Kidney epithelial cell (primary cell): ENCODE results near the gene UBL4A. TPM values are rescaled to one million over a fixed set of nuclear protein-coding genes. Genes with fewer than 3 reads are reported as not detected.

ENCODE experiments used
- DNase-seq: peaks from one replicate; pipeline ENCODE4 v3.0.0-alpha.2; 2010; ENCODE audit warnings: low read depth
- H3K27me3 ChIP-seq: 2 replicates; pipeline ENCODE4 v1.6.0; 2011; ENCODE audit warnings: low read length; ENCODE audit not compliant: control insufficient read depth, insufficient read depth
- H3K36me3 ChIP-seq: 2 replicates; pipeline ENCODE4 v1.5.1; 2011; ENCODE audit warnings: low read length; ENCODE audit not compliant: control insufficient read depth, insufficient read depth
- H3K4me3 ChIP-seq: 2 replicates; pipeline ENCODE4 v1.5.1; 2011; ENCODE audit warnings: low read depth, mild to moderate bottlenecking, control low read depth, low read length
- total RNA-seq: library from RNA; depleted of rRNA; stranded (reverse); fragments of >200 nt; gene quantifications from 2 replicates; pipeline ENCODE4 v1.2.3, GENCODE V29; 2015
- TF ChIP-seq, protein P1 (sequence below): IDR thresholded peaks from 2 replicates; pipeline ENCODE4 v1.5.1; 2011; ENCODE audit warnings: mild to moderate bottlenecking, moderate library complexity, low read length, control low read depth, inconsistent platforms; ENCODE audit not compliant: insufficient read depth, poor library complexity, severe bottlenecking

Gene UBL4A
- total RNA-seq, 1 donor from 2014 or later: 48.3 TPM

DNA sequence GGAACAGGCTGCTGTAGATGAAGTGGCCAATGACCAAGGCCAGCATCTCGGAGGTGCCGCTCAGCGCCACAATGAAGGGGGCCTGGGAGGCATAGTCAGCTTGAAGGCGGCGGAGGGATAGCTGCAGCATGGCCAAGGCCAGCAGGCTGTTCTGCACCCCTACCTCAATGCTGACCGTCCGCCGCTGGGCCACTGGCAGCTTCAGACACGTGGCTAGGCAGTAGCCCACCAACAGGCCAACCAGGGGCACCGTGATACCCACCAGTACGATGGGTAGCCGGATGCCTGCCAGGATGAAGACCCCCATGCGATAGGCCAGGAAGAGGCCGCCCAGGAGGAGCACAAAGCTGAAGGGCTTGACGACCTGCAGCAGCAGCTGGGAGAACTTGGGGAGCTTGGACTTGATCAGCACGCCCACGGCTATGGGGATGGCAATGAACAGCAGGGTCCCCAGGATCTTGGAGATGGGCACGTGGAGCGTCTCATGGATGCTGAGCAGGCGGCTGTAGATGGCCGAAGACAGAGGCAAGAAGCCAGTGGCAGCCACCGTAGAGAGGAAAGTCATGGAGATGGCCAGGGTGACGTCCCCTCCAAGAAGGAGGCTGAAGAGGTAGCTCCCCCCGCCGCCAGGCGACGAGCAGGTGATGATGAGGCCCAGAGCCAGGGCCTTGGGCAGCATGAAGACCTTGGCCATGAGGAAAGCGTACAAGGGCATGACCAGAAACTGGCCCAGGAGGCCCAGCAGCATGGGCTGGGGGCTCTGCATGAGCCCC, 1.3 kb upstream of the UBL4A start:
- DNase-seq: no peak
- TF ChIP-seq, protein P1, sequence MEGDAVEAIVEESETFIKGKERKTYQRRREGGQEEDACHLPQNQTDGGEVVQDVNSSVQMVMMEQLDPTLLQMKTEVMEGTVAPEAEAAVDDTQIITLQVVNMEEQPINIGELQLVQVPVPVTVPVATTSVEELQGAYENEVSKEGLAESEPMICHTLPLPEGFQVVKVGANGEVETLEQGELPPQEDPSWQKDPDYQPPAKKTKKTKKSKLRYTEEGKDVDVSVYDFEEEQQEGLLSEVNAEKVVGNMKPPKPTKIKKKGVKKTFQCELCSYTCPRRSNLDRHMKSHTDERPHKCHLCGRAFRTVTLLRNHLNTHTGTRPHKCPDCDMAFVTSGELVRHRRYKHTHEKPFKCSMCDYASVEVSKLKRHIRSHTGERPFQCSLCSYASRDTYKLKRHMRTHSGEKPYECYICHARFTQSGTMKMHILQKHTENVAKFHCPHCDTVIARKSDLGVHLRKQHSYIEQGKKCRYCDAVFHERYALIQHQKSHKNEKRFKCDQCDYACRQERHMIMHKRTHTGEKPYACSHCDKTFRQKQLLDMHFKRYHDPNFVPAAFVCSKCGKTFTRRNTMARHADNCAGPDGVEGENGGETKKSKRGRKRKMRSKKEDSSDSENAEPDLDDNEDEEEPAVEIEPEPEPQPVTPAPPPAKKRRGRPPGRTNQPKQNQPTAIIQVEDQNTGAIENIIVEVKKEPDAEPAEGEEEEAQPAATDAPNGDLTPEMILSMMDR: no peak
- H3K4me3 ChIP-seq: no peak overlapping the region

GRCh38 chrX:154486052-154486395, 391 bp downstream of the UBL4A start:
- H3K36me3 ChIP-seq: no peaks in the 10 kb centered on the region
- no peak for DNase-seq
- TF ChIP-seq, protein P1: no peak
- peak overlapping the region; percentile 55 for H3K4me3 ChIP-seq
- H3K27me3 ChIP-seq: no peaks in the 10 kb centered on the region

More for the DNA sequence above, 1.3 kb upstream of the UBL4A start:
- Histone ChIP-seq H3K27me3 (no peaks in the 10 kb centered on the region), H3K36me3 (no peaks in the 10 kb centered on the region)

- Histone ChIP-seq H3K4me3 (peak overlapping the region; percentile 55), H3K27me3 (no peaks in the 10 kb centered on the region), H3K36me3 (no peaks in the 10 kb centered on the region)
- no peak for DNase-seq
- TF ChIP-seq, protein P1: no peak
Observed at GRCh38 chrX:154485150-154486051, 1.0 kb downstream of the UBL4A start.

- DNase-seq: no peak
- TF ChIP-seq, protein P1: no peak
- Histone ChIP-seq H3K27me3 (no peaks in the 10 kb centered on the region), H3K4me3 (no peak overlapping the region), H3K36me3 (no peaks in the 10 kb centered on the region)
Observed at GRCh38 chrX:154484255-154485149, 1.9 kb downstream of the UBL4A start.

DNA sequence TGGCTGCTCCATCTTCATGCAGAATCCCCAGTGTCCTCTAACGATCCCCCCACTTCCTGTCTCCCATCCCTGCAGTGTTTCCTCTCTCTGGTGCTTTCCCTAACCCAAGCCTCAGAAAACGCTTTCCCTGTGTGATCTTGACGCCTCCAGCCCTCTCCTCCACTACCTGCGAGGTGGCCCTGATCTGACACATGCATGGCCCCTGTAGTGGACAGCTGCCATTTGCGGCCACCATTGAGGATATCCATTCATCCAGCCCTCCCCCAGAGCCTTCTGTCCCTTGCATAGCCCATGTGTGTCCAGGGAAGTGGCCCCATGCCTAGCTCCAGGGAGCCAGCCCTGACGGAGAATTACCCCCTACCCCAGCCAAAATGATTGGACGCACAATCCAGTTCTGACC, 3.1 kb downstream of the UBL4A start:
- Histone ChIP-seq H3K4me3 (no peak overlapping the region), H3K27me3 (no peaks in the 10 kb centered on the region), H3K36me3 (no peaks in the 10 kb centered on the region)
- TF ChIP-seq, protein P1: no peak
- DNase-seq: no peak
